Bronchus fibroblast of lung (primary cell): ENCODE results near the gene AKAP8L. TPM values are rescaled to one million over a fixed set of nuclear protein-coding genes. Genes with fewer than 3 reads are reported as not detected.

Source experiments
- total RNA-seq: library from RNA; depleted of rRNA; stranded (reverse); fragments of >200 nt; gene quantifications from 2 replicates; pipeline ENCODE4 v1.2.3, GENCODE V29; 2015

Gene AKAP8L, protein sequence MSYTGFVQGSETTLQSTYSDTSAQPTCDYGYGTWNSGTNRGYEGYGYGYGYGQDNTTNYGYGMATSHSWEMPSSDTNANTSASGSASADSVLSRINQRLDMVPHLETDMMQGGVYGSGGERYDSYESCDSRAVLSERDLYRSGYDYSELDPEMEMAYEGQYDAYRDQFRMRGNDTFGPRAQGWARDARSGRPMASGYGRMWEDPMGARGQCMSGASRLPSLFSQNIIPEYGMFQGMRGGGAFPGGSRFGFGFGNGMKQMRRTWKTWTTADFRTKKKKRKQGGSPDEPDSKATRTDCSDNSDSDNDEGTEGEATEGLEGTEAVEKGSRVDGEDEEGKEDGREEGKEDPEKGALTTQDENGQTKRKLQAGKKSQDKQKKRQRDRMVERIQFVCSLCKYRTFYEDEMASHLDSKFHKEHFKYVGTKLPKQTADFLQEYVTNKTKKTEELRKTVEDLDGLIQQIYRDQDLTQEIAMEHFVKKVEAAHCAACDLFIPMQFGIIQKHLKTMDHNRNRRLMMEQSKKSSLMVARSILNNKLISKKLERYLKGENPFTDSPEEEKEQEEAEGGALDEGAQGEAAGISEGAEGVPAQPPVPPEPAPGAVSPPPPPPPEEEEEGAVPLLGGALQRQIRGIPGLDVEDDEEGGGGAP
- total RNA-seq, result 37.9 and 47.9 TPM in 2 replicates

GRCh38 chr19:15418579-15419412, at the start of gene AKAP8L:
Gene AKAP8L (minus strand): TSS chr19:15418988. CDS start chr19:15418923, 65 bp downstream.

DNA sequence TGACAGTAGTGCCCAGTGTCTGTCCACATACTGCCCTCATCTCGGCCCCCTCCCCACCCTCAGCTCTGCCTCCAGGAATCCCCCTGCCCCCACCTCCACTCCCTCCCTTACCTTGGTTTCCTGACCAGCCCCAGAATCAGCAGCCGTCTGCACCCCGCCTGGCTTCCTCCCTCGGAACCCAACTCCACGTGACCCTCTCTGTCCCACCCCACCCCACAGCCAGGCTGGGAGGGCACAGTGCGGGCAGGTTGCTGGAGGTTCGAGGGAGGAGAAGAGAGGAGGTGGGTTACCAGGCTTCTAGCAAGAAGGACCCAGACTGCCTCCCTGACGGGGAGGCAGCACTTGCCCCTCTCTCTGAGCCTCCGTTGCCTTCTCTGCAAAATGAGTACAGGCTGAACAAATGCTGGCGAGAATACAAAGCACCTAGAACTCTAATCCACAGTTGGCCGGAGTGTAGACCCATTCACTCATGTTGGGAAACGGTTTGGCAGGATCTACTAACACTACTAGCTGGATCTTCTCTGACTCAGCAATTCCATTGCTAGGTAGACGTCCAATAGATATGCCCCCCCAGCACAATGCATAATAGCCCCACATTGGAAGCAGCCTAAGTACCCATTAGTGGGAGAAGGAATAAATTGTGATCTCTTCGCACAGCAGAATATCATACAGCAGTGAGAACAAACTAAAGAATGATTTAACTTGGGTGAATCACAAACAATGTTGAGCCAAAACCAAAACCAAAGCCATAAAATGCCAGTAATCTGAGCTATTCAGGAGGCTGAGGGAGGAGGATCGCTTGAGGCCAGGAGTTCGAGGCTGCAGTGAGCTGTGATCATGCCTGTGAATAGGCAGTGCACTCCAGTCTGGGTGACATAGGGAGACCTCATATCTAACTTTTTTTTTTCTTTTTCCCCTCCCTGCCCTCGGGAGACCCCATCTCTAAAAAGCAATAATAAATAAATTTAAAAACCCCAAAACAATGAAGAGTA, 45.9 kb upstream of the AKAP8L start, which contains the start of gene RASAL3:
RASAL3 (minus strand) TSS at position 151 of the 992 bp plus-strand sequence. CDS start 186 bp downstream, outside the sequence.

GRCh38 chr19:15449620-15450527, 31.1 kb upstream of the AKAP8L start, which contains the start of gene WIZ:
Gene WIZ (minus strand): TSS chr19:15449956. CDS start chr19:15448307, 1,649 bp downstream.

GRCh38 chr19:15379083-15379998, 39.4 kb downstream of the AKAP8L start, which contains the start of gene AKAP8:
Gene AKAP8 (minus strand): TSS chr19:15379787. CDS start chr19:15379731, 56 bp downstream.

GRCh38 chr19:15332311-15332996, 86.3 kb downstream of the AKAP8L start, which contains the start of gene BRD4:
Gene BRD4 (minus strand): TSS chr19:15332539. CDS start chr19:15273099, 59,440 bp downstream.

Other genes starting within 250 kb of the AKAP8L start
- 3.0 and 3.1 TPM in 2 replicates for gene NOTCH3, start 218.0 kb downstream of the AKAP8L start, total RNA-seq
- gene EPHX3, start 186.5 kb downstream of the AKAP8L start, total RNA-seq, result 0.30 and 0.50 TPM in 2 replicates
- gene BRD4, start 86.4 kb downstream of the AKAP8L start, total RNA-seq, result 13.8 and 14.0 TPM in 2 replicates
- gene AKAP8, start 39.2 kb downstream of the AKAP8L start, total RNA-seq, result 9.2 and 9.7 TPM in 2 replicates
- 28.2 and 29.1 TPM in 2 replicates for gene WIZ, start 31.0 kb upstream of the AKAP8L start, total RNA-seq
- not detected in 2 replicates for gene RASAL3, start 45.6 kb upstream of the AKAP8L start, total RNA-seq
- not detected in 2 replicates for gene PGLYRP2, start 60.5 kb upstream of the AKAP8L start, total RNA-seq
- gene CYP4F22, start 89.5 kb upstream of the AKAP8L start, total RNA-seq, result not detected in 2 replicates
- not detected in 2 replicates for gene CYP4F8, start 196.2 kb upstream of the AKAP8L start, total RNA-seq
- gene CYP4F3, start 221.9 kb upstream of the AKAP8L start, total RNA-seq, result not detected in 2 replicates